ENCODE results near the gene LRP1B.

Gene LRP1B

GRCh38 chr2:140604788-140605187 lies 1526.0 kb downstream of the LRP1B start:
- ATAC-seq = no peak
- no peak for TF ChIP-seq POU6F1 (CRISPR knock-in tag; IDR thresholded peaks at IDR 0.05; ENCODE audit: borderline replicate concordance, low read depth)
- TF ChIP-seq TSHZ2 (CRISPR knock-in tag; IDR thresholded peaks at IDR 0.05) = no peak

DNA sequence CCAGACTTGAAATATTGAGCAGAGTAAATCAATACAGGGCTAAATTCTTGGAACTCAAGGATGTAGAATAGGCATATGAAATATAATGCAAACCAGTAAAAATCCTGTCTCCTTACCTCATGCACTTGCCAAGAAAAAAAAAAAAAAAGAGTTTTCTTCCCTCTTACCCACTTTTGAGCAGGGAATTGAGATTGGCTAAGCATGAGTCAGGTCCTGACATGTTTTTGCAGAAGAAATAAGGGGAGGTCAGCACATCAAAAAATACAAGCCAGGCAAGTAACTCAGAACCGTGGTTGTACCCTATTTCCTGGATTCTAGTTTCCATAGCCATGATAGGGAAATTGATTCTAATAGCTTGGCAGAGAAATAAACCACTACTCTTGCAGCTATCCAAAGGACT lies 1526.7 kb downstream of the LRP1B start:
- no peak for ATAC-seq
- TF ChIP-seq OSR1 (CRISPR knock-in tag; IDR thresholded peaks at IDR 0.05) (no peak), ZFP30 (CRISPR knock-in tag; IDR thresholded peaks at IDR 0.05) (no peak), SNAI2 (CRISPR knock-in tag; IDR thresholded peaks at IDR 0.05) (no peak), ARNTL (CRISPR knock-in tag; IDR thresholded peaks at IDR 0.05; ENCODE audit: borderline replicate concordance, low read depth) (no peak), ZNF565 (CRISPR knock-in tag; conservative IDR thresholded peaks at IDR 0.05; ENCODE audit: low read depth) (no peak), RARB (CRISPR knock-in tag; IDR thresholded peaks at IDR 0.05) (no peak), ESRRG (CRISPR knock-in tag; IDR thresholded peaks at IDR 0.05) (no peak)
- TF ChIP-seq, protein P1, sequence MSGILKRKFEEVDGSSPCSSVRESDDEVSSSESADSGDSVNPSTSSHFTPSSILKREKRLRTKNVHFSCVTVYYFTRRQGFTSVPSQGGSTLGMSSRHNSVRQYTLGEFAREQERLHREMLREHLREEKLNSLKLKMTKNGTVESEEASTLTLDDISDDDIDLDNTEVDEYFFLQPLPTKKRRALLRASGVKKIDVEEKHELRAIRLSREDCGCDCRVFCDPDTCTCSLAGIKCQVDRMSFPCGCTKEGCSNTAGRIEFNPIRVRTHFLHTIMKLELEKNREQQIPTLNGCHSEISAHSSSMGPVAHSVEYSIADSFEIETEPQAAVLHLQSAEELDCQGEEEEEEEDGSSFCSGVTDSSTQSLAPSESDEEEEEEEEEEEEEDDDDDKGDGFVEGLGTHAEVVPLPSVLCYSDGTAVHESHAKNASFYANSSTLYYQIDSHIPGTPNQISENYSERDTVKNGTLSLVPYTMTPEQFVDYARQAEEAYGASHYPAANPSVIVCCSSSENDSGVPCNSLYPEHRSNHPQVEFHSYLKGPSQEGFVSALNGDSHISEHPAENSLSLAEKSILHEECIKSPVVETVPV (CRISPR knock-in tag; IDR thresholded peaks at IDR 0.05) = no peak

DNA sequence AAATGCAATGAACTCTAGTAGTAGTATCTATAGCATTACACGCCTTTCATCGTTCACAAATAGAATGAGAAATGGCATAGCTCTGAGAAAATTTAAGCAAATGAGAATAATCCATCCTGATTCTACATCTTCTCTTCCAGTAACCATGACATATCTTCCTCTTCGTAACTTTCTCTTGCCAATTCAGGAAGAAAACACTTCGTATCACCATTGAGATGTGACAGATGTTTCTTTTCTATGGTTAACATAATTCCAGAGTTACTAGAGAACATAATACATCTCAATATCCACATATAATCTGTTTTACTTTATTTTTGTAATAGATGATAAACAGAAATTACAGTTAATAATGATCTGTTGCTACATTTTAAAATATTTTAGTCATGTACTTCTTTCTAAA lies 1527.4 kb downstream of the LRP1B start:
- no peak for ATAC-seq
- TF ChIP-seq PPARA (CRISPR knock-in tag; IDR thresholded peaks at IDR 0.05; ENCODE audit: borderline replicate concordance) (no peak), ISL1 (CRISPR knock-in tag; IDR thresholded peaks at IDR 0.05) (no peak), PATZ1 (CRISPR knock-in tag; IDR thresholded peaks at IDR 0.05; ENCODE audit: borderline replicate concordance) (no peak), BACH2 (CRISPR knock-in tag; IDR thresholded peaks at IDR 0.05; ENCODE audit: borderline replicate concordance) (no peak), OSR1 (CRISPR knock-in tag; IDR thresholded peaks at IDR 0.05) (no peak), ZNF565 (CRISPR knock-in tag; conservative IDR thresholded peaks at IDR 0.05; ENCODE audit: low read depth) (no peak), CREB5 (CRISPR knock-in tag; IDR thresholded peaks at IDR 0.05; ENCODE audit: low read depth) (no peak), ZFP30 (CRISPR knock-in tag; IDR thresholded peaks at IDR 0.05) (no peak), ZFP3 (CRISPR knock-in tag; IDR thresholded peaks at IDR 0.05) (no peak), RARB (CRISPR knock-in tag; IDR thresholded peaks at IDR 0.05) (no peak), CSDC2 (CRISPR knock-in tag; IDR thresholded peaks at IDR 0.05) (no peak), SNAI2 (CRISPR knock-in tag; IDR thresholded peaks at IDR 0.05) (no peak), ZNF8 (CRISPR knock-in tag; IDR thresholded peaks at IDR 0.05) (no peak), POU6F1 (CRISPR knock-in tag; IDR thresholded peaks at IDR 0.05; ENCODE audit: borderline replicate concordance, low read depth) (no peak), GLIS3 (CRISPR knock-in tag; IDR thresholded peaks at IDR 0.05) (no peak), TOX (CRISPR knock-in tag; IDR thresholded peaks at IDR 0.05; ENCODE audit: borderline replicate concordance) (no peak), ESRRG (CRISPR knock-in tag; IDR thresholded peaks at IDR 0.05) (no peak), ARNTL (CRISPR knock-in tag; IDR thresholded peaks at IDR 0.05; ENCODE audit: borderline replicate concordance, low read depth) (no peak)
- TF ChIP-seq, protein P1 (CRISPR knock-in tag; IDR thresholded peaks at IDR 0.05) = no peak

Measured in SK-N-SH treated with all-trans-retinoic acid at 6 μM for 48 hours (cell line).